VCaP (cell line): ENCODE results near the gene LIN28B.

ENCODE experiments used
- H3K27ac ChIP-seq: fragments of 450-650 bp; 2 replicates; pipeline ENCODE4 v1.5.1; 2017
- TF ChIP-seq, protein P1 (sequence below): fragments of 450-650 bp; conservative IDR thresholded peaks from 2 replicates; pipeline ENCODE4 v1.5.1; 2017; ENCODE audit warnings: mild to moderate bottlenecking, moderate library complexity

LIN28B gene

DNA sequence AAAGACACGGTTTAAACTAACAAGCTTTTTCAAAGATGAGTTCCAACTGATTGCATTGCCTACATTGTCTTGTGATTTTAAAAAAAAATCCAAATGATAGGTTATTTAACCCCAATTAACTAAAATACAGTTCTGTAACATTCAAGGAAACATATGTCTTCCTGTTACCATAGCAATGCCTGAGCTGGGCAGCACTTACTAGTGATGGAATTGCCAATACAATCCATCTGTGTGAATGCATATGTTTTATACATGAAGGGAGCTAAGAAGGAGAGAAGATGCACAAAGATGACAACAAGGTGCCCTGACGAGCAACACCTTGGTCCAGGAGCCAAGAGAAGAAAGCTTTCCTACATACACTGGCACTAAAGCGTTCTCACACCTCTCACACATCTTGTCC is 154.2 kb downstream of the LIN28B start:
- H3K27ac ChIP-seq, result no peak overlapping the region
- TF ChIP-seq, protein P1, sequence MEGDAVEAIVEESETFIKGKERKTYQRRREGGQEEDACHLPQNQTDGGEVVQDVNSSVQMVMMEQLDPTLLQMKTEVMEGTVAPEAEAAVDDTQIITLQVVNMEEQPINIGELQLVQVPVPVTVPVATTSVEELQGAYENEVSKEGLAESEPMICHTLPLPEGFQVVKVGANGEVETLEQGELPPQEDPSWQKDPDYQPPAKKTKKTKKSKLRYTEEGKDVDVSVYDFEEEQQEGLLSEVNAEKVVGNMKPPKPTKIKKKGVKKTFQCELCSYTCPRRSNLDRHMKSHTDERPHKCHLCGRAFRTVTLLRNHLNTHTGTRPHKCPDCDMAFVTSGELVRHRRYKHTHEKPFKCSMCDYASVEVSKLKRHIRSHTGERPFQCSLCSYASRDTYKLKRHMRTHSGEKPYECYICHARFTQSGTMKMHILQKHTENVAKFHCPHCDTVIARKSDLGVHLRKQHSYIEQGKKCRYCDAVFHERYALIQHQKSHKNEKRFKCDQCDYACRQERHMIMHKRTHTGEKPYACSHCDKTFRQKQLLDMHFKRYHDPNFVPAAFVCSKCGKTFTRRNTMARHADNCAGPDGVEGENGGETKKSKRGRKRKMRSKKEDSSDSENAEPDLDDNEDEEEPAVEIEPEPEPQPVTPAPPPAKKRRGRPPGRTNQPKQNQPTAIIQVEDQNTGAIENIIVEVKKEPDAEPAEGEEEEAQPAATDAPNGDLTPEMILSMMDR, result no peak

DNA sequence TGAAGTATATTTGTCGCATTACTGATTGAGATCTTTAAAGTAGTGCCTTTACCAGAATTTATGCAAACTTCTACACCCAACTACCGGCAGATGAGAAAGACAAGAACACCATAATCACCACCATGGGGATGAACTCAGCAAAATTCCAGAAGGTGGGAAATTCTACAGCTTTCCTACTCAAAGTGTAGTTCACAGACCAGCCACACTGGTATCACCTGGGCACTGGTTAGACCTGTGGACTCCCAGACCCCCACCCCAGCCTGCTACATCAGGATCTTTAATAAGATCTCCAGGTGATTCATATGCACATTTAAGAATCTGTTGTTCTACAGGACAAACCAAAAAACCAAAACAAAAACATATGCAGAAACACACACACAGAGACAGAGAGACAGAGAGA is 155.0 kb downstream of the LIN28B start:
- no peak overlapping the region for H3K27ac ChIP-seq
- TF ChIP-seq, protein P1, result no peak

DNA sequence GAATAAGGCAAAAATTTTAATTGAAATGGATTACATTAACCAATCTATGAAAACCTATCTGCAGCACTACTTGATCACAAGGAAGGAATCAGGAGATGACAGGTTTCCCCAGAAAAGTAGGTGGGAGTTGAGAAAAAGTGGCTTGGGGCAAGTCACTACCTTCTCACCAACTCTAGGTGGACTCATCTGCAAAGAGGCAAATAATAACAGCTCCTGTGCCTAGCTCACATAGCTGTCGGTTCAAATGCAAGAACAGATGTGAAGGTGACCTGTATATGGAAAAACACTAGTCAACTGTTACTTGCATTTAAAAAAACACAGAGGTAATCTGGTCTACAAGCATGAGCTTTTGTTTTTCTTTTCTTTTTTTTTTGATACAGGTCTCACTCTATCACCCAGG is 155.7 kb downstream of the LIN28B start:
- TF ChIP-seq, protein P1, result no peak
- no peak overlapping the region for H3K27ac ChIP-seq

DNA sequence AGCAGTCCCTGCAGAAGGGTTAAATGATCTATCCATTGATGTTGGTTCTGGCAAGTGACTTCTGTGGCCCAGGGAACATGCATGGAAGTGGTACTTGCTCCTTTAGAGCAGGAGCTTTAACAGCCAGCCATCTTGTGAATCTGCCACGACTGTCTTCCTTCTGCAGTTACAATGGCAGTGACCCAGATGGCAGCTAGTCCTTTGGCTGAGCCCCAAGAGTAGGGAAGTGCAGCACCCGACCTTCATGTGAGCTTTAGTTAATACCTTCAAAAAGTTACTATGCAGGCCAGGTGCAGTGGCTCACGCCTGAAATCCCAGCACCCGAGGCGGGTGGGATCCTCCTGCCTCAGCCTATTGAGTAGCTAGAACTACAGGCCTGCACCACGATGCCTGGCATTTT is 156.5 kb downstream of the LIN28B start:
- TF ChIP-seq, protein P1, result no peak
- peak overlapping the region; percentile 31 for H3K27ac ChIP-seq

DNA sequence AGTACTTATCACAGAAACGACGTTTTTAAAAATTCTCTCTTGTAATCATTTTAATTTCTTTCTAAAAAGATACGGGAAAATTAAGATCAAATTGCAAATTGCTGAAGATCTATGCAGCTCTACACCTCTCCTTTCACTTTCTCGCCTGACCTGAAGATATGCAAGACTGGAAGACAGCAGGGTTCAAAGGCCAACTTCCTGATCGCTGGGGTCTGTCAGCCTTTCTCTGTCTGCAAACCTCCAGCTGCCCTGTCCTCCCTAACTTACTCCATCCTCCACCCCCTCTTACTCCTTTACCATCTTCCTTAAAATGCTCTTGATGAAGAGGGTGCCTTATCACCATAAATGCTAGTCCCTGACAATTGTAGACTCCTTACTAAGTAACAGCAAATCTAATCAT is 159.2 kb downstream of the LIN28B start:
- H3K27ac ChIP-seq, result no peak overlapping the region
- TF ChIP-seq, protein P1, result no peak

DNA sequence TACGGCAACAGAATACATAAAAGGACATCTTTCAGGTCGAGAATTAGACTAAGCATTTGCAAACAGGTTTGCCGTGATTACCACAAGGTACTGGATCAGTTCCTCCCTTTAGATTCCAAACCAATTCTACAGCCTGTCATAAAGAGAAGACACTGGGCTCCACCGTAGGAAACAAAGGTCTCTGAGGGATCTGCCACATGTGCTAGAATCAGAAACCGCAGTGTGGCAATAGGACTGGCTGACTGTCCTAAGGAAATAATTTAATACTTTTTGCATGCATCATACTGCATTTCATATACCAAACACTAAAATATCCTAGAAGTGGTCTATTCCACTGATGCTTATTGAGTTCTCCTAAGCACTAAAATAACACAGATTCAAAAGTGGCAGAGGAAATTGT is 163.7 kb downstream of the LIN28B start:
- peak overlapping the region; percentile 81 for H3K27ac ChIP-seq
- TF ChIP-seq, protein P1, result no peak

DNA sequence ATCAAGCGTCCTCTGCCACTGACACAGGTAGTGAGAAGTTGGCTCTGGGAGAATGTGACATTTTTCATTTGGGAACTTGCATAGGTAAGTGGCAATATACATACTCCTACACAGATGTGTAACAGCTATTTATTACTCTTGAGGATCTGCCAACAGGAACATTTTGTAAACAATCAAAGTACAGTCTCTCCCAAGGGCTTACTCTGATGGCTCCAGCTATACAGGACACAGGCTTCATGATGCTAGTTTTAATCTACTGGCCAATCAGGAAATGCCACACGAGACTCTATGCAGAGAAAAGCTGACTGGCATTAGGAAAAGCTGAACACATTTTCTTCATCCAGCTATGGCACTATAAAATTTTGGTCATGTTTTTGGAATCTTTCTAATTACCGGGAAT is 165.1 kb downstream of the LIN28B start:
- peak overlapping the region; percentile 81 for H3K27ac ChIP-seq
- TF ChIP-seq, protein P1, result no peak

DNA sequence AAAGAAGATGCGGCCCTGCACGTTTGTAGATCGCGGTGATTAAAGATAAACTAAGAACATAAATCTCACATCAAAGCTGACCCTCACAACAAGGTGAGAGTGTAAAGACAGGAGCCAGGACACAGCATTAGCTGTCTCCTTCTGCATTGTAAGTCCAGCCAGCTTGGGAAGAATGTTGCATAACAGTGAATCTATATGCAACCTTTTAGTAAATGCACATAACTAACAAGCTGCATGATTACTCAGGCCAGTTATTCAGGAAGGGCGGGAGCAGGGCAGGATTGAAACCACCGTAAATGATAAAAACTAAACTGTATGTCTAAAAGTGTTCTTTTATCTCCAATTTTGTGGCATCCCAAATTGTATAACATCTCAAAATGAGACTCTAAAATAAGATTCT is 165.8 kb downstream of the LIN28B start:
- TF ChIP-seq, protein P1, result no peak
- peak overlapping the region; percentile 81 for H3K27ac ChIP-seq
